GM18909 (cell line): ENCODE measurements around the gene TRPV4.

Source experiments
- ATAC-seq: cut with Tn5 transposase; IDR thresholded peaks from one replicate; pipeline ENCODE4 v1.9.1; 2021; ENCODE audit warnings: mild to moderate bottlenecking; ENCODE audit not compliant: unreplicated experiment, poor library complexity

The TRPV4 gene

GRCh38 chr12:109810954-109811623 is 22.1 kb downstream of the TRPV4 start:
- ATAC-seq, result no peak

GRCh38 chr12:109808876-109809646 is 24.1 kb downstream of the TRPV4 start:
- no peak for ATAC-seq

GRCh38 chr12:109807954-109808643 is 25.1 kb downstream of the TRPV4 start:
- no peak for ATAC-seq

GRCh38 chr12:109804820-109805761 is 28.1 kb downstream of the TRPV4 start:
- ATAC-seq, result no peak

- ATAC-seq, result no peak
Observed at GRCh38 chr12:109803678-109804077, 29.5 kb downstream of the TRPV4 start.

- no peak for ATAC-seq
Observed at GRCh38 chr12:109802828-109803227, 30.4 kb downstream of the TRPV4 start.

GRCh38 chr12:109800536-109800935 is 32.7 kb downstream of the TRPV4 start:
- ATAC-seq, result no peak

- no peak for ATAC-seq
Observed at GRCh38 chr12:109798691-109799090, 34.5 kb downstream of the TRPV4 start.

- ATAC-seq, result no peak
Observed at GRCh38 chr12:109797905-109798669, 35.1 kb downstream of the TRPV4 start.

GRCh38 chr12:109796057-109796456 is 37.1 kb downstream of the TRPV4 start:
- no peak for ATAC-seq

GRCh38 chr12:109795023-109795422 is 38.2 kb downstream of the TRPV4 start:
- no peak for ATAC-seq

- no peak for ATAC-seq
Observed at GRCh38 chr12:109793826-109794501, 39.2 kb downstream of the TRPV4 start.

GRCh38 chr12:109793411-109793810 is 39.8 kb downstream of the TRPV4 start:
- ATAC-seq, result no peak

- ATAC-seq, result no peak
Observed at GRCh38 chr12:109792992-109793391, 40.2 kb downstream of the TRPV4 start.

GRCh38 chr12:109789526-109790048 is 43.6 kb downstream of the TRPV4 start:
- ATAC-seq, result no peak

- ATAC-seq, result no peak
Observed at GRCh38 chr12:109786799-109787198, 46.4 kb downstream of the TRPV4 start.

- no peak for ATAC-seq
Observed at GRCh38 chr12:109785854-109786253, 47.3 kb downstream of the TRPV4 start.

- no peak for ATAC-seq
Observed at GRCh38 chr12:109783965-109784244, 49.3 kb downstream of the TRPV4 start.
